ENCODE measurements around the gene SPACA5. TPM values are rescaled to one million over a fixed set of nuclear protein-coding genes. Genes with fewer than 3 reads are reported as not detected.
"Not testable (repeated sequence)": the region's sequence is repeated elsewhere in the genome, so short reads cannot be mapped to it uniquely, and the experiment has no call there.

SPACA5 gene
- total RNA-seq, result not detected
- long read RNA-seq, result 0 reads

GRCh38 chrX:48006688-48007087, at the start of gene SPACA5:
Gene SPACA5 (plus strand): TSS chrX:48006988. CDS start chrX:48007803, 815 bp downstream.
- intact Hi-C loops (cut with DNase I); ATAC-seq; DNase-seq (ENCODE audit: missing footprints): not testable (repeated sequence)

DNA sequence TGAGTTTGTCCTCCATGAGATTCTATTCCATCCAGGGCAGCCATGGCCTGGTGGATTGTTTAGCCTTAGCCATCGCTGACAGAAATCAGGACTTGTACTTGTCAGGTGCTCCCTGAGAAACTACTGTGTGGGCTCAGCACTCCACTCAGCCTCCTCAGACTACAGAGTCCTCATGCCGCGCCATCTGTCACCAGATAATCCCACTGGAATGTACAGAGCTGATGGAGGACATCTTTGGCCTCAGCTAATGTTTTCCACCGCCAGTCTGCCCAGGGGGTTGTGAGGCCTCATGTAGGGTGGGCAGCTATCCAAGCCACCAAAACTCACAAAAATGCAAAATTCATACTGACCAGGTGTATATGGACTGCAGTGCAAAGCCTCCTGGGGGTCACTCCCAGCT, 48.6 kb upstream of the SPACA5 start:
- DNase-seq (ENCODE audit: missing footprints); intact Hi-C loops (cut with DNase I); ATAC-seq: not testable (repeated sequence)

- ATAC-seq, result no peak
- DNase-seq (ENCODE audit: missing footprints), result no peak
- intact Hi-C loops (cut with DNase I), result no loop called here
These were observed 47.9 kb upstream of the SPACA5 start for GRCh38 chrX:47958761-47959342.

- intact Hi-C loops (cut with DNase I), result no loop called here
- DNase-seq (ENCODE audit: missing footprints) (no peak), ATAC-seq (no peak)
These were observed 46.4 kb upstream of the SPACA5 start for GRCh38 chrX:47960406-47960805.

DNA sequence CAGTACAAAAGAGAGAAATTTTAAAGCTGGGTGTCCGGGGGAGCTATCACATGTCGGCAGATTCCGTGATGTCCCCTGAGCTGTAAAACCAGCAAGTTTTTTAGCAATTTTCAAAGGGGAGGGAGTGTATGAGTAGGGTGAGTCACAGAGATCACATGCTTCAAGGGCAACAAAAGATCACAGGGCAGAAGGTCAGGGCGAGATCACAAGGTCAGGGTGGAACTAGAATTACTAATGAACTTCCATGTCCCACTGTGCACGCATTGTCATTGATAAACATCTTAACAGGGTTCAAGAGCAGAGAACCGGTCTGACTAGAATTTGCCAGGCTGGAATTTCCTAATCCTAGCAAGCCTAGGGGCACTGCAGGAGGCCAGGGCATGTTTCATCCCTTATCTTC, 45.0 kb upstream of the SPACA5 start:
- intact Hi-C loops (cut with DNase I); DNase-seq (ENCODE audit: missing footprints); ATAC-seq: not testable (repeated sequence)

DNA sequence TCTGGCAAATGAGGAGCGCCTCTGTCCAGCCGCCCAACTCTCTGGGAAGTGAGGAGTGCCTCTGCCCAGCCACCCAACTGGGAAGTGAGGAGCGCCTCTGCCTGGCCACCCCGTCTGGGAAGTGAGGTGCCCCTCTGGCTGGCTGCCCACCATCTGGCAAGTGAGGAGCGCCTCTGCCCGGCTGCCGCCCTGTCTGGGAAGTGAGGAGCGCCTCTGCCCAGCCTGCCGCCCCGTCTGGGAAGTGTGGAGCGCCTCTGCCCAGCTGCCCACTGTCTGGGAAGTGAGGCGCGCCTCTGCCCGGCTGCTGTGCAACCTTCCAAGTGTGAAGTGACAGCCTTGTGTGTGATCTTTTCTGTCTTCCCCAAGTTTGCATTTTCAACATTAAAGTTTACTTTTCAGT, 41.3 kb upstream of the SPACA5 start:
- DNase-seq (ENCODE audit: missing footprints); intact Hi-C loops (cut with DNase I); ATAC-seq: not testable (repeated sequence)

GRCh38 chrX:47973235-47973634, 33.6 kb upstream of the SPACA5 start:
- ATAC-seq, result no peak
- intact Hi-C loops (cut with DNase I), result no loop called here
- no peak for DNase-seq (ENCODE audit: missing footprints)

GRCh38 chrX:47976254-47977151, 30.3 kb upstream of the SPACA5 start:
- intact Hi-C loops (cut with DNase I), result no loop called here
- no peak for ATAC-seq

GRCh38 chrX:47991263-47992094, 15.3 kb upstream of the SPACA5 start:
- intact Hi-C loops (cut with DNase I), result no loop called here
- ATAC-seq, result no peak
- DNase-seq (ENCODE audit: missing footprints), result no peak

More at GRCh38 chrX:47976254-47977151, 30.3 kb upstream of the SPACA5 start:
- DNase-seq (ENCODE audit: missing footprints), result no peak

GRCh38 chrX:47992095-47992380, 14.8 kb upstream of the SPACA5 start:
- DNase-seq (ENCODE audit: missing footprints) (no peak), ATAC-seq (no peak)
- intact Hi-C loops (cut with DNase I), result no loop called here

- intact Hi-C loops (cut with DNase I), result no loop called here
These were observed 14.1 kb upstream of the SPACA5 start for GRCh38 chrX:47992669-47993068.

GRCh38 chrX:48001260-48001659, 5.5 kb upstream of the SPACA5 start:
- no peak for ATAC-seq
- intact Hi-C loops (cut with DNase I), result no loop called here

More at GRCh38 chrX:47992669-47993068, 14.1 kb upstream of the SPACA5 start:
- no peak for DNase-seq (ENCODE audit: missing footprints)
- no peak for ATAC-seq

GRCh38 chrX:48002319-48002718, 4.5 kb upstream of the SPACA5 start:
- DNase-seq (ENCODE audit: missing footprints) (no peak), ATAC-seq (no peak)
- intact Hi-C loops (cut with DNase I), result no loop called here

More at GRCh38 chrX:48001260-48001659, 5.5 kb upstream of the SPACA5 start:
- no peak for DNase-seq (ENCODE audit: missing footprints)

GRCh38 chrX:48002929-48003328, 3.9 kb upstream of the SPACA5 start:
- DNase-seq (ENCODE audit: missing footprints) (no peak), ATAC-seq (no peak)
- intact Hi-C loops (cut with DNase I), result no loop called here

GRCh38 chrX:48003367-48003757, 3.4 kb upstream of the SPACA5 start:
- DNase-seq (ENCODE audit: missing footprints) (no peak), ATAC-seq (peak; percentile 17)
- intact Hi-C loops (cut with DNase I), result no loop called here

- ATAC-seq, result peak; percentile 97
- intact Hi-C loops (cut with DNase I), result no loop called here
- peak; percentile 96 for DNase-seq (ENCODE audit: missing footprints)
These were observed 2.9 kb upstream of the SPACA5 start, which contains the start of gene ZNF182 for GRCh38 chrX:48003758-48004457. Gene ZNF182 (minus strand): TSS chrX:48003989. CDS start chrX:48002609, 1,380 bp downstream.

GRCh38 chrX:48009445-48009960, 2.7 kb downstream of the SPACA5 start:
- DNase-seq (ENCODE audit: missing footprints); ATAC-seq; intact Hi-C loops (cut with DNase I): not testable (repeated sequence)

GRCh38 chrX:48016583-48017310, 10.0 kb downstream of the SPACA5 start:
- intact Hi-C loops (cut with DNase I); DNase-seq (ENCODE audit: missing footprints); ATAC-seq: not testable (repeated sequence)

Measured in Right ventricle myocardium inferior (tissue), 1 donor.